Measurements from ENCODE around the gene CLEC7A.

CLEC7A gene

GRCh38 chr12:10136637-10137205 is 6.7 kb upstream of the CLEC7A start:
- DNase-seq, result peak; percentile 54

GRCh38 chr12:10135126-10135525 is 5.1 kb upstream of the CLEC7A start:
- no peak for DNase-seq

DNA sequence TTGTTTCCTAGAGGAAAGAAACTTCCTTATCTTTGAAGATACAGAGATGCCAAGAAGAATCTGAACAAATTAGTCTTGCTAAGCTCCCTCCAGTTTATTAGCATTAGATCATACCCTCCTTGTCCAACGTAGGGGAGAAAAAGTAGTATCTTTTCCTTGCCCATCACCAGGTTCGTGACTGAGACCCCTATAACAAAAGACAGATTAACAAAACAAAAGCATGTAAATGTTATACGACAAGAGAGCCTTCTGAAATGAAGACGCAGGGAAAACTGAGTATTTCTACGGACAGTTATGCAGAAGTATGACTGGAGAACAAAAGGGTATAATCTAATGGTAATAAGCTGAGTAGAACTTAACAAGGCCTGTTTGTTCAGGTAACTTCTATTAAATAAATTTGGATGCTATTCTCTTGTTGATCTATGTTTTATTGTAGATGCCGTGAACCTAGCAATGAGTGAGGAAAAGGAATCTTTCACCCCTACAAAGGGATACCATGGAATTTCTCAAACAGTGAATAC is 2.9 kb upstream of the CLEC7A start:
- no peak for DNase-seq

DNA sequence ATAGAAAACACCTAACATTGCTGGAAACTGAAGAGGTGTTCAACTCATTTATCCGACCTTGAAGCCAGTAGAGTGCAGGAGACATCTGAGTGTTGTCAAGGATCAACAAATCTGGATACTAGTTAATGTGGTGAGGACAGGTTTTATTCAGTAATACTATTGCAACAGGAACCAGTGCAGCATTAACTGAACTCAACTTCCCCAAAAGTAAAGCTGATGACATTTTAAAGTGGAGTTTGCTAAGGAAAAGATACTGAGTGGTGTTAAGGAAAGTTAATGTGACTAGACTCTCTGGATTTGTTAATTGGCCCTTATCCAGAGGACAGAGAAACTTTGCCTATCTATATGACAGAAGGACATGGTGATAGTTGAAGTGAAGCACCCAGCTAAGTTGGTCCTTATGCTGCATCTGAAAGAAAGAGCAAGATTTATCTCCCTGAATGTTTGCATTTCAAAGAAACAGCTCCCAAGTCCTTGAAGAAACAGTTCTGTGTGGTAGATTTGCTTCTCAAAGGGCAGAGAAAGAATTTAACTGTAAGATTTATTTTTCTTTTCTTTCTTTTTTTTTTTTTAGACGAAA is 1.2 kb upstream of the CLEC7A start:
- no peak for DNase-seq

DNA sequence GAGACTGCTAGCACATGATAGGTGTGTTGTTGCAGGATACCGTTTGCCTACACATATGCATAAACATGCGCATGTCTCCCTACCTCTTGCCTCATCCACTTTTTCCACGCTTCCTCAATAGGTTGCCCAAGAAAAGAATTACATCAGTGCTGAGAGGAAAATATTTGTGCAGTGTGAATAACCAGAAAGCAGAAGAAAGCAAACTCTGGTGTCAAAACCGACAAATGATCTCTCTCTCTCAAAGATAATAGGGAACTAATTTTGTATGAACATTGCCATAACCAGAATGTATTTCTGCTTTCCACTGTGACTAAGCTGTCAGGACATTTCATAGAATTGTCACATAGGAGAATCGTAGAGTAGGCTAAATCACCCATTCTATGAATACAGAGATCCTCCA is 1.3 kb downstream of the CLEC7A start:
- no peak for DNase-seq

- no peak for DNase-seq
Measured at GRCh38 chr12:10126413-10126812, 3.6 kb downstream of the CLEC7A start.

DNA sequence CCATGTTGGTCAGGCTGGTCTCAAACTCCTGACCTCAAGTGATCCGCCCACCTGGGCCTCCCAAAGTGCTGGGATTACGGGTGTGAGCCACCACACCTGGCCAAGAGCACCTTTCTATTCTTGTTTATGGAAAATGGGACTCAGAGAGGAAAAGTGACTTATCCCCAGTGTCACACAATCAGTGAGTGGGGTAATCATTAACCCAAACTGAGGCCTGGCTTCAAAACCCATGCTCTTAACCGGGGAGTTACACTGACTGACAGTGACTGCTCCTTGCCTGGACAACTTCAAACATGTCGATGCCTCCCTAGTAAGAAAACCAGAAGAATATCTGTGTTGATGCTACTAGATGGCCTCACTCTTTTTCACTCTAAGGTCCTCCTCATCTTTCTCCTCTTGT is 7.3 kb downstream of the CLEC7A start:
- DNase-seq, result no peak

DNA sequence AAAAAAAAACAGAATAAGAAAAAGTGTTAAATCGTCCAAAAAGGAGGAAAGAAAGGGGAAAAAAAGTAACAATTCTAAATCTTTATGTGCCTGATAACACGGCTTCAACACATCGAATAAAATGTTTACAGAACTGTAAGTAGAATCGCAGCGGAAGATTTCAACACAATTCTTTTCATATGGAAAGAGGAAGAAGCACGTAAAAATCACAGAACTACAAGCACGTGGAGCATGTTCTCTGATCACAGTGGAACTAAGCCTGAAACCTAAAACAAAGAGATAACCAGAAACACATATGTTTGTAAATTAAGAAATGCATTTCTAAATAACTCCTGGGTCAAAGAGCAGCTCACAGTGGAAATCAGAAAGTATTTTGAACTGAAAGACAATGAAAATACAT is 8.7 kb downstream of the CLEC7A start:
- no peak for DNase-seq

DNA sequence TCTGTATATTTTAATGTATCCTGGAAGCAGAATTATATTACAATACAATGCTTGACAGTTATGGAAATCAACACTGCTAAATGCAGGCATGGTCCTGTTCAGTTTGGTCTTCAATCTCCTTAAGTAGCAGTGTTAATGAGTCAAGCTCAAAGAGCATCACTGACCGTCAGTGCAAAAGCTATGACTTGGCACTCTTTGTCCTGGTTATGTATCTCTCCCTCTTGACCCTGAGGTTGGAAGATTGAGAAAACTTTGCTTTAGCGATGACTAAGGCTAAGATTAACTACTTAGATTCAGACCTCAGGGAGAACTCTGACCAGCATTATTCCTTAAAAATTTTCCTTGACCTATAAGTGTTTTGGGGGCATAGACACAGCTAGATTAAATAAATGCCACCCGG is 10.9 kb downstream of the CLEC7A start:
- no peak for DNase-seq

GRCh38 chr12:10115890-10116289 is 14.1 kb downstream of the CLEC7A start:
- DNase-seq, result no peak

- DNase-seq, result no peak
Measured at GRCh38 chr12:10115311-10115710, 14.7 kb downstream of the CLEC7A start.

- DNase-seq, result no peak
Measured at GRCh38 chr12:10113920-10114319, 16.1 kb downstream of the CLEC7A start.

- no peak for DNase-seq
Measured at GRCh38 chr12:10113075-10113474, 16.9 kb downstream of the CLEC7A start.

DNA sequence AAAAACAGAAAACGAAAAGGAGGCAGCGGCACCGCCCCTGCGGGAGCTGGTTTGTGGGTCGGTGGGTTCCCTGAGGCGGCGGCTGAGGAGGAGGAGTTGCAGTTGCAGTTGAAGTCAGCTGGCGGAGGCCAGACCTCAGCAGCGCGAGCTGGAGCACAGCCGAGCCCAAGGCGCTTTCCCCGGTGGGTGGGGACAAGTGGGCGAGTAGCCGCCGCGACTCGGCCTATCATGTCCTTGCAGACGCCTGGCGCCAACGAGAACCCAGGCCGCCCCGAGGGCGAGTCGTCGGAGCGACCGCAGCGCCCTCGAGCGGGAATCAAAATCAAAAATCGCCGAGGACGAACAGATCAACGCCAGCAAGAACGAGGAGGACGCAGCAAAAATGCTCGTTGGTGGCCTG is 18.5 kb downstream of the CLEC7A start:
- DNase-seq, result no peak

- no peak for DNase-seq
Measured at GRCh38 chr12:10110256-10110844, 19.6 kb downstream of the CLEC7A start.

- no peak for DNase-seq
Measured at GRCh38 chr12:10102322-10102721, 27.7 kb downstream of the CLEC7A start.

DNA sequence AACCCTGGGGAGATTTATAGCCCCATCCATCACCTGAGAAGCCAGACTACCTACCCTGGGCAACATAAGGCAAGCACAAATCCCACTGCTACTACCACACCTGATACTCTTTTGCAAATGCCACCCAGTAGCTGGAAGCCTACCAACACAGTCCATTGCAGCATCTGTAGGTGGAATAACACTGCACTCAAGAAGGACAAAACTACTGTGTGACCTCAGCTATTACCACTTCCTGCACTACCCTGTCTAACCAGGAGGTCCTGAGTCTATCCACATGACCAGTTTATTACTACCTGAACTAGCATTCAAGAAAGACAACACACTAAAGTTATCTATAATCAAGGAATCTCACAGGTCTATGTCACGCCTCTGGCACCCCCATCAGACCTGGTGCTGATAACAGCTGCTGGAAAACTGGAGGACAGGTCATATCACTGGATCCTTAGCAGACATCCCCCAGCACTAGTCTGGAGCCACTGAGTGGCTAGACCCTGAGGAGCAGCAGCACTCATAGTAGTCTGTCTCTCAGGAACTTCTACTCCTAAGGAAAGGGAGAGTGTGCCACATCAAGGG is 28.3 kb downstream of the CLEC7A start:
- DNase-seq, result no peak

GRCh38 chr12:10101042-10101579 is 28.9 kb downstream of the CLEC7A start:
- DNase-seq, result no peak

DNA sequence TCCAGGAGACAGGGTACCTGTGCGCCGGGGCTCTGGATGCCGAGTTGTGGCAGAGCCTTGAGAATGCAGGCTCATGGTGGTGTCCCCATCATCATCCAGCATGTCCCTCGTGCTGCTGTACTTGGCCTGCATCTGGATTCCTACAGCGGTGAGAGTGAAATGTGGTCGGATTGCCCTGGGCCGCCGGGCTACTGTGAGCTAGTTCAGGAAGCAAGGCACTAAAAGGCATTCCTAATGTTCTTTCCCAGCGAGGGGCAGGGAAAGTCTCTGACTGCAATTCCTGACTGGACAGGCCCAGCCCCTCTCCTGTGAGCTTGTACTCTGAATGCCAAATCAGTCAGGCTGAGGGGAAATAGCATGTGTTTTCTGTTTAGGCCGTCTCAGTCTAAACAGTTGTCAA is 31.2 kb downstream of the CLEC7A start, which contains the start of gene CLEC1A:
Gene CLEC1A (minus strand): TSS at position 195 of the 400 bp plus-strand sequence. CDS start 63 bp downstream, at position 132.
- no peak for DNase-seq

GRCh38 chr12:10097521-10097920 is 32.5 kb downstream of the CLEC7A start:
- DNase-seq, result no peak

DNA sequence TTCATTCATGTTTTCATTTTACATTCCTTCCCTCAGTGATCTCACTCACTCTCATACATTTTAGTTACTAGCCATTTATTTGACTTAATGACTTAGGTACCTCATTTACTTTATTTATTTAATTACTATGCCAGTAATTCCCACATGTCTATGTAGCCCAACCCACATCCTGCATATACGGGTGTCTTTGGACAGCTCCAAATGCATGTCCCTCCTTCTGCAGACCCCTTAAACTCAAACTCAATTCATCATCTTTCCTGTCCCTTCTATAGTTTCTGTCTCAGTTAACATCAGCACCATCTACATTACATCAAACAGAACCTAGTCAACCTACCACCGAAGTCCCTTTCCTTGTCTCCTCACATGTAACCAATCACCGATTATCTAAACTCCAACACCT is 34.0 kb downstream of the CLEC7A start:
- DNase-seq, result no peak

DNA sequence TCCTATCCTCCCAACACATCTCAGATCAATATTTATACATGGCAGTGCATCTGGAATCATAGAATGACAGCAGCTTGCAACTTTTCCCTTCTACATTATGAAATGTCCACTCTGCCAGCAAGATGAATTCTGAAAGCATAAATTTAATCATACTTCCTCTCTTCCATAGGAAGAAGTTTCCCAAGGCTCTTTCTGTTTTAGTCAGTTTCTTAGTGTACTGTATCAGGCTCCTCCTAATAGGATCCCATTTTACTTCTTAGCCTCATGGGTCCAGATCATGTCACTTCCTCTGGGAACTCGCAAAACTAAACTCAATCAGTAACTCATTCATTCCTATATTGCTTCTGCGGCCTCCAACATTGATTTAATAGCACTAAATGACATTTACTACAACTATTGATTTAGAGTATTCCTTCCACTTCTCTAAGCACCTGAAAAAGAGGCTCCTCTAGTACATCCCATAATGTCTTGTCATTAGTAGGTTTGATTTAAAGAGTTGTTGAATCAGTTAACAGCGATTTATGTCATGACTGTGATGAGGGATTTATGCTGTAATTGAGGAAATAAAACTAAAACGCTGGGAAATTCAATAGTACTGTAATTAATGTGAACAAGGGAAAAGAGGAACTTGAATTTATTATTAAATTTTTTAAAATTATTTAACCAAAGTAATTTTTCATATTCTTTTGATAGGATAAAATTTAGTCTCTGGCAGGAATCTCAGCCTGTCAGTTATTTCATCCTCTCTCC is 35.2 kb downstream of the CLEC7A start:
- DNase-seq, result no peak

Measured in NCI-H1105 (cell line).